Aorta (tissue), 5 donors: ENCODE results near the gene SEMA6A. TPM values are rescaled to one million over a fixed set of nuclear protein-coding genes. Genes with fewer than 3 reads are reported as not detected.

ENCODE experiments used
- ATAC-seq: fragments of 200-7000 bp; cut with Tn5 transposase; one replicate; pipeline ENCODE4 v1.9.1; 2022; ENCODE audit warnings: moderate library complexity; ENCODE audit not compliant: low FRiP score
- DNase-seq, 2 donors: peaks; one replicate each; pipeline ENCODE4 v3.0.0-alpha.2; 2020
- H3K27ac ChIP-seq, 2 donors: one replicate each; pipeline ENCODE4 v1.5.1; 2013; ENCODE audit warnings: low read length in 2 of 2, mild to moderate bottlenecking in 2 of 2, moderate library complexity in 2 of 2, control low read depth in 1 of 2, inconsistent platforms in 1 of 2, low read depth in 1 of 2
- H3K27me3 ChIP-seq, 2 donors: one replicate each; pipeline ENCODE4 v1.6.1; 2013; ENCODE audit warnings: control low read depth in 1 of 2, low read length in 1 of 2, mild to moderate bottlenecking in 1 of 2, moderate library complexity in 1 of 2; ENCODE audit not compliant: insufficient read depth in 2 of 2, control insufficient read depth in 1 of 2
- H3K36me3 ChIP-seq, 2 donors: one replicate each; pipeline ENCODE4 v1.6.1; 2013; ENCODE audit warnings: control low read depth in 1 of 2, low read length in 1 of 2, mild to moderate bottlenecking in 1 of 2; ENCODE audit not compliant: insufficient read depth in 2 of 2, control insufficient read depth in 1 of 2
- H3K4me1 ChIP-seq, 2 donors: one replicate each; pipeline ENCODE4 v1.6.1; 2013; ENCODE audit warnings: low read length in 2 of 2, control low read depth in 1 of 2, mild to moderate bottlenecking in 1 of 2, moderate library complexity in 1 of 2; ENCODE audit not compliant: insufficient read depth in 2 of 2, control insufficient read depth in 1 of 2
- H3K4me3 ChIP-seq, 2 donors: one replicate each; pipeline ENCODE4 v1.5.1; 2013; ENCODE audit warnings: low read length in 2 of 2, control low read depth in 1 of 2, mild to moderate bottlenecking in 1 of 2
- H3K9me3 ChIP-seq: one replicate; pipeline ENCODE4 v1.6.1; 2013; ENCODE audit warnings: mild to moderate bottlenecking, low read length; ENCODE audit not compliant: control insufficient read depth
- WGBS, 2 donors: extraction: QIAGEN DNeasy Blood & Tissue Kit; methylation state at CpG; one replicate each; pipeline ENCODE4 v1.1.7; 2013; 5-methylcytosine and 5-hydroxymethylcytosine counted together
- intact Hi-C, 2 donors: fragments of 100-400 bp; cut with DNase I; formaldehyde crosslinking; loops; one replicate each; pipeline versions ENCODE4 v1.14.2 to v1.15.0; 2022
- polyA plus RNA-seq, 2 donors: library from polyadenylated mRNA; stranded (reverse); fragments of 200-250 nt; gene quantifications; one replicate each; pipeline ENCODE4 v1.2.3, GENCODE V29; 2013
- total RNA-seq, 2 donors: library from RNA; stranded (reverse); fragmentation: NEBNext Ultra II Directional; extraction: Animal tissue kit (Norgen Biotek cat#: 25700); gene quantifications; one replicate each; pipeline ENCODE4 v1.2.1, GENCODE V29; 2021
- donor health status: healthy with polysubstance abuse.
- donor health status: Bipolar disorder and iron deficiency.
- donor health status: DM: no; HTN: no; CAD: no.
- donor health status: DM: no; HTN: no; CAD: no.
- donor health status: DM: yes; HTN: yes; CAD: no.

Gene SEMA6A
- total and polyA plus RNA-seq, 4 donors, result 0.10 to 28.5 (median 13.0) TPM

DNA sequence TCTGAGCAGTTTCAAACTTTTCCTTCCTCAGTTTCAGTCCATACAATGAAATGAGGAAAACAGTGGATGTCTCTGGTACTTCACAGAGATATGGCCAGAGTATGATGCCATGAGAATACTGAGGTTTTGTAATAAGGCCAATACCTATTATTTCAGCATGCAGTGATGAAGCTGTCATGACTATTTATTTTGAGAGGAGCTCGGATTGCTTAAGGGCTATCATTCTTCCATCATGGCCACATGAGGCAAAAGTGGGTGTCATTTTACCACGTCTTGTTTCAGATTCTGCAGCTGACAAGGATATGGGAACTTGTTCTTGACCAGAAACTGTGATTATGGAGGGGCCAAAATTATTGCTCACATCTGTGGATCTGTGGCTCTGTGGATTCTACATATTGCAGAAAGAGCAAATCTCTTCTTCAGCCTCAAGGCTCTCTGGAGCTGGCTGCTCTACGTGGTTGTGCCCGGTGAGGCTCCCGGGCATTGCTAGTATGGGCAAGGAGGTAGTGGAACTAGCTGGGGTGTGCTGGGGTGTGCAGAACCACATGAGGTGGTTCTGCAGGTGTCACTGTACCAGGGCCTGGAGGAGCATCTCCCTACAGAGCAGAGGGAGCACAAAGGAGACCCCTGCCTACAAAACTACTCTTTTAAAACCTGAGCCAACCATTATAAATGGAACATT is 180.3 kb downstream of the SEMA6A start:
- DNase-seq (no peak), ATAC-seq (no peak)
- intact Hi-C loops, result no loop called here
- H3K27ac ChIP-seq, result no peak overlapping the region
- H3K4me3 ChIP-seq, result no peak overlapping the region
- H3K9me3 ChIP-seq, result no peaks in the 10 kb centered on the region
- peaks cover 3 to 6% of the 10 kb centered on the region in 2 donors for H3K4me1 ChIP-seq
- WGBS, 2 donors, result 92% methylated on average over 5 of the region's 5 CpGs
- no peaks in the 10 kb centered on the region for H3K36me3 ChIP-seq
- H3K27me3 ChIP-seq, result no peaks in the 10 kb centered on the region
